Skeletal muscle tissue (tissue), 4 donors: ENCODE measurements around the gene MKKS. TPM values are rescaled to one million over a fixed set of nuclear protein-coding genes. Genes with fewer than 3 reads are reported as not detected.

Experiments
- H3K27ac ChIP-seq: one replicate; pipeline ENCODE4 v1.7.0; 2013; ENCODE audit warnings: mild to moderate bottlenecking, low read depth, low read length, inconsistent platforms
- H3K27me3 ChIP-seq, 3 donors: one replicate each; pipeline ENCODE4 v1.7.0; 2013; ENCODE audit warnings: low read length in 3 of 3; ENCODE audit not compliant: control insufficient read depth in 3 of 3, insufficient read depth in 3 of 3
- H3K36me3 ChIP-seq, 3 donors: one replicate each; pipeline ENCODE4 v1.7.0; 2013; ENCODE audit warnings: low read length in 3 of 3; ENCODE audit not compliant: control insufficient read depth in 3 of 3, insufficient read depth in 3 of 3
- H3K4me1 ChIP-seq, 3 donors: one replicate each; pipeline ENCODE4 v1.7.0; 2013; ENCODE audit warnings: low read length in 3 of 3, mild to moderate bottlenecking in 3 of 3; ENCODE audit not compliant: control insufficient read depth in 3 of 3, insufficient read depth in 3 of 3
- H3K4me3 ChIP-seq, 3 donors: one replicate each; pipeline ENCODE4 v1.7.0; 2013; ENCODE audit warnings: low read length in 3 of 3
- H3K9ac ChIP-seq, 3 donors: one replicate each; pipeline ENCODE4 v1.7.0; 2013; ENCODE audit warnings: low read length in 3 of 3, mild to moderate bottlenecking in 3 of 3, moderate library complexity in 2 of 3, low read depth in 1 of 3
- H3K9me3 ChIP-seq, 3 donors: one replicate each; pipeline ENCODE4 v1.7.0; 2013; ENCODE audit warnings: low read length in 3 of 3; ENCODE audit not compliant: control insufficient read depth in 3 of 3
- total RNA-seq: library from RNA; depleted of rRNA; stranded (reverse); fragments of >200 nt; gene quantifications from one replicate; pipeline ENCODE4 v1.2.3, GENCODE V29; 2014
- donor health status: Osteomylitis.

The MKKS gene
- total RNA-seq, 1 donor from 2014 or later, result 4.2 TPM

DNA sequence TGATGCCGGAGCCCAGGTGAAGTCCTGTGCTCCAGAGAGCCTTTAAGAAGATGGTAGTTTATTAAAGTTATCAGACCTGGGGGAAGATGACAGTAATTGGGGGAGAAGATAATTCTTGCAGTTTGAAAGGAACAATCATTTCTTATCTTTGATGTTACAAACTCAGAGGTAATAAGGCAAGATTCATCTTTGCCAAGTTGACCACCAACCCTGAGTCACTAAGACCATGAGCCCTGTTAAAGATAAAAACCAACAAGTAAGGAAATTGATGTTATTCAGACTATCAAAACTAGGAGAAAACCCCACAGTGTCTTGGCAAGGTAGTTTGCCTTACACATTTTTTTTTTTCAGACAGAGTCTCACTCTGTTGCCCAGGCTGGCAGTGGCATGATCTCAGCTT lies 73.1 kb downstream of the MKKS start:
- Histone ChIP-seq H3K27me3 (no peaks in the 10 kb centered on the region), H3K9me3 (no peaks in the 10 kb centered on the region), H3K36me3 (no peaks in the 10 kb centered on the region), H3K4me3 (no peak overlapping the region), H3K9ac (no peak overlapping the region), H3K4me1 (no peaks in the 10 kb centered on the region), H3K27ac (no peak overlapping the region)

DNA sequence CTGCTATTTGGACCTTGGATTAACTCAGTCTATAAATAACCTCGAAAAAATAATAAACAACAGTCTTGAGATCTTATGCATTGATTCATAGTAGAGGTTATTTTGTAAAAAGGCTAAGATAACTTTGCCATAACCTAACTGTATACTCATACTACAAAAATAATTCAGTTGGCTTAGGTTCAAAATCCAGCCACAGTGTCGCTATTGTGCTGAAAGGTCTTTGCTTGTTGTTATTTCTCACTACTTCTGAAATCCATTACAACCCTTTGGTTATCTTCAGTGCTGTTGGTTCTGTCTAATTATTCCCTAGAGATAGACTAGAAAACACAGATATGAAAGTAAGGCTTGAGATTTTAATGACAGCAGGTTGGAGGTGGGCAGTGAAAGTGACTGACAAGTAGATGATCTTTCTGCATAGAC lies 74.4 kb downstream of the MKKS start:
- H3K27ac ChIP-seq, result no peak overlapping the region
- H3K4me3 ChIP-seq, result no peak overlapping the region
- H3K4me1 ChIP-seq, result no peaks in the 10 kb centered on the region
- H3K36me3 ChIP-seq, result no peaks in the 10 kb centered on the region
- no peaks in the 10 kb centered on the region for H3K9me3 ChIP-seq
- no peak overlapping the region for H3K9ac ChIP-seq
- H3K27me3 ChIP-seq, result no peaks in the 10 kb centered on the region

DNA sequence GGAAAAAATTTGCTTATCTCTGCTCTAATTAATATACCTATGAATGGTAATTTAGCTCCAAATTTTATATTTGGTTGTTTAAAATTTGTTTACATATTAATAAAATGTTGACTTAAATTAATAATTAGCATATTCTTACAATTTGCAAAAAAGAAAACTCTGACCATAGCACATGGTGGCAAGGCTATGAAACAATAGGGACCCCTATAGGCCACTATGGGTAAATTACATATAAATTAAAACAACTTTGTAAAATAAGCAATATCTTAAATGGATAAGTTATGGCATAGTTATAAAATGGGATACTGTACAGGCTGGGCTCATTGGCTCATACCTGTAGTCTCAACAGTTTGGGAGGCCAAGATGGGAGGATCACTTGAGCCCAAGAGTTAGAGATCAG lies 76.0 kb downstream of the MKKS start:
- no peaks in the 10 kb centered on the region for H3K36me3 ChIP-seq
- H3K27me3 ChIP-seq, result no peaks in the 10 kb centered on the region
- no peaks in the 10 kb centered on the region for H3K9me3 ChIP-seq
- no peak overlapping the region for H3K27ac ChIP-seq
- H3K4me1 ChIP-seq, result no peaks in the 10 kb centered on the region
- H3K4me3 ChIP-seq, result no peak overlapping the region
- no peak overlapping the region for H3K9ac ChIP-seq

DNA sequence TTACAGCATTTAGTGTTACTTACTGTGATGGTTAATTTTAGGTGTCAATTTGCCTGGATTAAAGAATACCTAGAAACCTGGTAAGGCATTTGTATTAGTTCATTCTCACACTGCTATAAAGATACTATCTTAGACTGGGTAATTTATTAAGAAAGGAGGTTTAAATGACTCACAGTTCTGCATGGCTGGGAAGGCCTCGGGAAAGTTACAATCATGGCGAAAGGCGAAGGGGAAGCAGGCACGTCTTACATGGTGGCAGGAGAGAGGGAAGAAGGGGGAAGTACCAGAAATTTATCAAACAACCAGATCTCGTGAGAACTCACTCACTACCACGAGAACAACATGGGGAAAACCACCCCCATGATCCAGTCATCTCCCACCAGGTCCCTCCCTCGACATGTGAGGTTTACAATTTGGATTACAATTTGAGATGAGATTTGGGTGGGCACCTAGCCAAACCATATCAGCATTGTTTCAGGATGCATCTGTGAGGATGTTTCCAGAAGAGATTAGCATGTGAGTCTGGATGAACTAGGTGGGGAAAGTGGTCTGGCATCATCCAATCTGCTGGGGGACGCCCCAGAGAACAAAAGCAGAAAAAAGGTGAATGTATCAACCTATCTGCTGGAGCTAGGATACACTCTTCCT lies 76.8 kb downstream of the MKKS start:
- no peak overlapping the region for H3K9ac ChIP-seq
- H3K27me3 ChIP-seq, result no peaks in the 10 kb centered on the region
- H3K4me3 ChIP-seq, result no peak overlapping the region
- H3K9me3 ChIP-seq, result no peaks in the 10 kb centered on the region
- H3K36me3 ChIP-seq, result no peaks in the 10 kb centered on the region
- no peak overlapping the region for H3K27ac ChIP-seq
- H3K4me1 ChIP-seq, result peaks cover 0 to 2% (median 0%) of the 10 kb centered on the region in 3 donors

DNA sequence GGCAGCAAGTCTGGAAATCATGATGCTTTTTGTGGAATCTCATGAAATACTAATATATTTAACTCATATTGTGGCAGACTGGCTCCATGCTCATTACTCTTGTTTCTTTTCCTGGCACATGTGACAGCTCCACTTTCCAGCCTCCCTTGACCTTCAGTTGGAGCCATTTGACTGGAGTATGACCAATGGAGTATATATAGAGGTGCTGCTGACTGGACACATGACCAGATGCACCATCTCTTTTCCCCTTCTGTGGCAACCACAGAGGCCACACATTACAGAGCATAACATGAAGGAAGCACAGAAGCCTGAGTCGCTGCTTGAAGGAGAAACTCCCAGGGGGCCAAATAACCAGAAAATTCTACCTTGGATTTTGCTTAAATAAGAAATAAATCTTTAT lies 77.4 kb downstream of the MKKS start:
- H3K27me3 ChIP-seq, result no peaks in the 10 kb centered on the region
- H3K4me1 ChIP-seq, result peaks cover 0 to 2% (median 0%) of the 10 kb centered on the region in 3 donors
- H3K4me3 ChIP-seq, result no peak overlapping the region
- H3K27ac ChIP-seq, result no peak overlapping the region
- H3K9ac ChIP-seq, result no peak overlapping the region
- no peaks in the 10 kb centered on the region for H3K9me3 ChIP-seq
- H3K36me3 ChIP-seq, result no peaks in the 10 kb centered on the region

DNA sequence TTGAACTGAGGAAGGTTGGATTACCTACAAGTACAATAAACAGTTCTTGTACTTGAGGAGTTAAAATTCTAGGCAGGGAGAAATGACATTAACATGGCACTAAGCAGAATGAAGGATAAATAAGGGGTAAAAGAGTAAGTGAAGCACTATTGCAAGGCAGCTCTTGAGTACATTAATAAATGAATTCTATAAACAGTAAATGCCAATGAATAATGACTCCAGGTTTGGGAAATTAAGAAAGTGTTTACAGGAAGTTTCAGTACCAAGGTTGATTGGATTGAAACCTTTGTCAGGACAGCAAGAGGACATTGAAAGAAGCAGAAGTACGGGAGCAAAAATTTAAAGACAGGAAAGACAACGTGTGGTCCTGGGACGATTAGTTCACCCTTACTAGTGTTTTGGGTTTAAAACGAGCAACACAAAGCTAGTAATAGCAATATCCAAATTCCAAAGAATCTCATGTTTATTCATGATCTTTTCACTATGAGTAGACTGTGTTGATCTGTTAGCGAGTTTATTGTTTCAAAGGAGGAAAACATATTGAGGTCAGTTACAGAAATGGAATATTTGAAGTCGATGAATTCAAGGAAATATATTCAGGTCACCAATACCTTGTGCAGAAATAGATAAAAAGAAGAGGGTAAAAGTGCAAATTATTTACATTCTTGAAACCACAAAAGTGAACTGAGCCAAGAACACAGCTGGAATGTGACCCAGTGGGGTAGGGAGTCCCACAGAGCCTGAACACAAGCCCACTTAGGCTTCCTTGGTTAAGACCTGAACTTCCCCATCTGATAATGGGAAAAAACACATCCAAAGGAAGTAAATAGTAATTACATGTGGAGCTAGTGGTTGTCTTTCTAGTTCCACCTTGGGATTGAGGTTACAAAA lies 80.8 kb downstream of the MKKS start:
- no peaks in the 10 kb centered on the region for H3K27me3 ChIP-seq
- H3K9ac ChIP-seq, result no peak overlapping the region
- no peaks in the 10 kb centered on the region for H3K36me3 ChIP-seq
- no peak overlapping the region for H3K4me3 ChIP-seq
- H3K9me3 ChIP-seq, result no peaks in the 10 kb centered on the region
- peaks cover 0 to 2% (median 0%) of the 10 kb centered on the region in 3 donors for H3K4me1 ChIP-seq
- H3K27ac ChIP-seq, result peak overlapping the region; percentile 65

Other genes with a start within 250 kb of the MKKS start
- 4.2 TPM for gene SNAP25, start 215.4 kb downstream of the MKKS start, total RNA-seq
- 4.2 TPM for gene SLX4IP, start 1.1 kb upstream of the MKKS start, total RNA-seq
- gene JAG1, start 239.8 kb upstream of the MKKS start, total RNA-seq, result 60.5 TPM